GM20431 (cell line): ENCODE data around the gene ALK.

Source experiments
- in situ Hi-C: fragments of 300-500 bp; cut with MseI, MboI; formaldehyde crosslinking; loops from one replicate; pipeline ENCODE4 v1.15.0; 2020; ENCODE audit warnings: low sequenced_read_pairs; ENCODE audit not compliant: unreplicated experiment

The ALK gene

GRCh38 chr2:29215073-29215472 lies 706.3 kb downstream of the ALK start:
- in situ Hi-C loops: no loop called here

- in situ Hi-C loops: no loop called here
Measured at GRCh38 chr2:29213888-29214291, 707.5 kb downstream of the ALK start.

- in situ Hi-C loops: no loop called here
Measured at GRCh38 chr2:29212009-29212408, 709.4 kb downstream of the ALK start.

GRCh38 chr2:29209551-29209950 lies 711.8 kb downstream of the ALK start:
- in situ Hi-C loops: no loop called here

- in situ Hi-C loops: no loop called here
Measured at GRCh38 chr2:29207352-29208148, 713.8 kb downstream of the ALK start.

- in situ Hi-C loops: no loop called here
Measured at GRCh38 chr2:29206941-29207340, 714.4 kb downstream of the ALK start.

- in situ Hi-C loops: no loop called here
Measured at GRCh38 chr2:29202819-29203495, 718.4 kb downstream of the ALK start.

GRCh38 chr2:29201979-29202378 lies 719.4 kb downstream of the ALK start:
- in situ Hi-C loops: no loop called here

- in situ Hi-C loops: loop anchor here (10.0 kb wide), 1 partner anchor 232 kb away; no protein-coding TSS in a partner anchor
Measured at GRCh38 chr2:29196792-29197788, 724.3 kb downstream of the ALK start.

- in situ Hi-C loops: loop anchor here (10.0 kb wide), 1 partner anchor 231 kb away; no protein-coding TSS in a partner anchor
Measured at GRCh38 chr2:29195796-29196195, 725.6 kb downstream of the ALK start.

GRCh38 chr2:29193681-29194080 lies 727.7 kb downstream of the ALK start:
- in situ Hi-C loops: loop anchor here (10.0 kb wide), 1 partner anchor 229 kb away; no protein-coding TSS in a partner anchor

- in situ Hi-C loops: loop anchor here (10.0 kb wide), 1 partner anchor 228 kb away; no protein-coding TSS in a partner anchor
Measured at GRCh38 chr2:29193111-29193510, 728.3 kb downstream of the ALK start.

GRCh38 chr2:29192526-29192925 lies 728.9 kb downstream of the ALK start:
- in situ Hi-C loops: loop anchor here (10.0 kb wide), 1 partner anchor 228 kb away; no protein-coding TSS in a partner anchor

GRCh38 chr2:29191817-29192216 lies 729.6 kb downstream of the ALK start:
- in situ Hi-C loops: loop anchor here (10.0 kb wide), 1 partner anchor 227 kb away; no protein-coding TSS in a partner anchor

- in situ Hi-C loops: no loop called here
Measured at GRCh38 chr2:29189052-29189451, 732.3 kb downstream of the ALK start.

GRCh38 chr2:29187926-29188325 lies 733.5 kb downstream of the ALK start:
- in situ Hi-C loops: no loop called here

GRCh38 chr2:29186817-29187216 lies 734.6 kb downstream of the ALK start:
- in situ Hi-C loops: no loop called here

GRCh38 chr2:29184531-29184930 lies 736.9 kb downstream of the ALK start:
- in situ Hi-C loops: no loop called here

GRCh38 chr2:29182920-29183319 lies 738.5 kb downstream of the ALK start:
- in situ Hi-C loops: no loop called here

GRCh38 chr2:29182334-29182733 lies 739.1 kb downstream of the ALK start:
- in situ Hi-C loops: no loop called here
